Stimulated activated CD4-positive, alpha-beta T cell treated with anti-CD3 and anti-CD28 coated beads, Interleukin-2, amount 100 ng/mL, for 24 hours (primary cell): ENCODE measurements around the gene ZKSCAN1.
"Not testable (repeated sequence)": the region's sequence is repeated elsewhere in the genome, so short reads cannot be mapped to it uniquely, and the experiment has no call there.

Source experiments
- DNase-seq, 2 donors: peaks; one replicate each; pipeline ENCODE4 v3.0.0-alpha.2; 2020

ZKSCAN1 gene

GRCh38 chr7:100015232-100016214 lies at the start of gene ZKSCAN1:
TSS of gene ZKSCAN1 (plus strand) at chr7:100015596. CDS start at chr7:100023507, 7,911 bp downstream.
- peak; percentile 85 for DNase-seq

GRCh38 chr7:99969298-99969697 lies 46.1 kb upstream of the ZKSCAN1 start:
- no peak for DNase-seq

GRCh38 chr7:99969813-99970212 lies 45.6 kb upstream of the ZKSCAN1 start:
- not testable (repeated sequence) for DNase-seq

GRCh38 chr7:99971242-99971641 lies 44.2 kb upstream of the ZKSCAN1 start:
- no peak for DNase-seq

- DNase-seq = not testable (repeated sequence)
Observed at GRCh38 chr7:99973817-99974216, 41.6 kb upstream of the ZKSCAN1 start.

- no peak for DNase-seq
Observed at GRCh38 chr7:99974681-99975080, 40.7 kb upstream of the ZKSCAN1 start.

- no peak for DNase-seq
Observed at GRCh38 chr7:99975782-99976521, 39.4 kb upstream of the ZKSCAN1 start, which contains the start of gene AZGP1. TSS of gene AZGP1 (minus strand) at chr7:99976031. CDS start at chr7:99976020, 11 bp downstream.

GRCh38 chr7:99976626-99977025 lies 38.8 kb upstream of the ZKSCAN1 start:
- DNase-seq = no peak

GRCh38 chr7:99979814-99980225 lies 35.6 kb upstream of the ZKSCAN1 start:
- peak; percentile 74 to 77 for DNase-seq

- DNase-seq = not testable (repeated sequence)
Observed at GRCh38 chr7:99980448-99980872, 34.9 kb upstream of the ZKSCAN1 start.

GRCh38 chr7:99981066-99981465 lies 34.3 kb upstream of the ZKSCAN1 start:
- DNase-seq = not testable (repeated sequence)

- DNase-seq = no peak
Observed at GRCh38 chr7:99984593-99984992, 30.8 kb upstream of the ZKSCAN1 start.

GRCh38 chr7:99987306-99987705 lies 28.1 kb upstream of the ZKSCAN1 start:
- DNase-seq = not testable (repeated sequence)

GRCh38 chr7:99987846-99988245 lies 27.6 kb upstream of the ZKSCAN1 start:
- DNase-seq = no peak

GRCh38 chr7:99990460-99990852 lies 24.9 kb upstream of the ZKSCAN1 start:
- DNase-seq = no peak

- not testable (repeated sequence) for DNase-seq
Observed at GRCh38 chr7:99991543-99991942, 23.9 kb upstream of the ZKSCAN1 start.

GRCh38 chr7:99992330-99993038 lies 22.9 kb upstream of the ZKSCAN1 start:
- DNase-seq = no peak

- no peak for DNase-seq
Observed at GRCh38 chr7:99994819-99995218, 20.6 kb upstream of the ZKSCAN1 start.

- DNase-seq = no peak
Observed at GRCh38 chr7:99996755-99997544, 18.4 kb upstream of the ZKSCAN1 start.

GRCh38 chr7:99997545-99998137 lies 17.8 kb upstream of the ZKSCAN1 start:
- DNase-seq = peak; percentile 65 to 66

- no peak for DNase-seq
Observed at GRCh38 chr7:100000239-100000638, 15.2 kb upstream of the ZKSCAN1 start.
